ENCODE results near the gene ARHGAP29.

ARHGAP29 gene

DNA sequence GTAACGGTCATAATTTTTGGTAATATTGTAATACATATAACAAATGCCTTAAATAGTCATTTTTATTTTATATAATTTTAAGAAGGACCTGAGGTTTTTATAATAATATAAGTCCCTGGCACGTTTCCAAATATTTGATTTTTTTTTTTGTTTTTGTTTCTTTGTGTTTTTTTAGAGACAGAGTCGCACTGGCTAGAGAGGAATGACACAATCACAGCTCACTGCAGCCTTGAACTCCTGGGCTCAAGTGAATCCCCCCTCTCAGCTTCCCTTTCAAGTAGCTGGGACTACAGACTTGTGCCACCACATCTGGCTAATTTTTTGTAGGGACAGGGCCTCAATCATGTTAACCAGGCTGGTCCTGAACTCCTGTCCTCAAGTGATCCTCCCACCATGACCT, 29.7 kb downstream of the ARHGAP29 start:
- TF ChIP-seq, protein P1, sequence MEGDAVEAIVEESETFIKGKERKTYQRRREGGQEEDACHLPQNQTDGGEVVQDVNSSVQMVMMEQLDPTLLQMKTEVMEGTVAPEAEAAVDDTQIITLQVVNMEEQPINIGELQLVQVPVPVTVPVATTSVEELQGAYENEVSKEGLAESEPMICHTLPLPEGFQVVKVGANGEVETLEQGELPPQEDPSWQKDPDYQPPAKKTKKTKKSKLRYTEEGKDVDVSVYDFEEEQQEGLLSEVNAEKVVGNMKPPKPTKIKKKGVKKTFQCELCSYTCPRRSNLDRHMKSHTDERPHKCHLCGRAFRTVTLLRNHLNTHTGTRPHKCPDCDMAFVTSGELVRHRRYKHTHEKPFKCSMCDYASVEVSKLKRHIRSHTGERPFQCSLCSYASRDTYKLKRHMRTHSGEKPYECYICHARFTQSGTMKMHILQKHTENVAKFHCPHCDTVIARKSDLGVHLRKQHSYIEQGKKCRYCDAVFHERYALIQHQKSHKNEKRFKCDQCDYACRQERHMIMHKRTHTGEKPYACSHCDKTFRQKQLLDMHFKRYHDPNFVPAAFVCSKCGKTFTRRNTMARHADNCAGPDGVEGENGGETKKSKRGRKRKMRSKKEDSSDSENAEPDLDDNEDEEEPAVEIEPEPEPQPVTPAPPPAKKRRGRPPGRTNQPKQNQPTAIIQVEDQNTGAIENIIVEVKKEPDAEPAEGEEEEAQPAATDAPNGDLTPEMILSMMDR (conservative IDR thresholded peaks at IDR 0.05; ENCODE audit: low read depth, low read length): no peak
- no peak overlapping the region for H3K4me3 ChIP-seq (ENCODE audit: low read depth, low read length)
- no peak for DNase-seq (ENCODE audit: low read depth)

- TF ChIP-seq, protein P1 (conservative IDR thresholded peaks at IDR 0.05; ENCODE audit: low read depth, low read length): no peak
Observed at GRCh38 chr1:94205639-94206038, 31.7 kb downstream of the ARHGAP29 start.

GRCh38 chr1:94202241-94202640, 35.1 kb downstream of the ARHGAP29 start:
- no peak for DNase-seq (ENCODE audit: low read depth)
- no peak overlapping the region for H3K4me3 ChIP-seq (ENCODE audit: low read depth, low read length)
- TF ChIP-seq, protein P1 (conservative IDR thresholded peaks at IDR 0.05; ENCODE audit: low read depth, low read length): no peak

More at GRCh38 chr1:94205639-94206038, 31.7 kb downstream of the ARHGAP29 start:
- H3K4me3 ChIP-seq (ENCODE audit: low read depth, low read length): no peak overlapping the region
- no peak for DNase-seq (ENCODE audit: low read depth)

- TF ChIP-seq, protein P1 (conservative IDR thresholded peaks at IDR 0.05; ENCODE audit: low read depth, low read length): no peak
- no peak for DNase-seq (ENCODE audit: low read depth)
Observed at GRCh38 chr1:94199398-94199797, 38.0 kb downstream of the ARHGAP29 start.

GRCh38 chr1:94194079-94194865, 43.1 kb downstream of the ARHGAP29 start:
- no peak for DNase-seq (ENCODE audit: low read depth)
- TF ChIP-seq, protein P1 (conservative IDR thresholded peaks at IDR 0.05; ENCODE audit: low read depth, low read length): no peak
- no peak overlapping the region for H3K4me3 ChIP-seq (ENCODE audit: low read depth, low read length)

More at GRCh38 chr1:94199398-94199797, 38.0 kb downstream of the ARHGAP29 start:
- no peak overlapping the region for H3K4me3 ChIP-seq (ENCODE audit: low read depth, low read length)

GRCh38 chr1:94193128-94193527, 44.3 kb downstream of the ARHGAP29 start:
- H3K4me3 ChIP-seq (ENCODE audit: low read depth, low read length): no peak overlapping the region
- TF ChIP-seq, protein P1 (conservative IDR thresholded peaks at IDR 0.05; ENCODE audit: low read depth, low read length): no peak
- DNase-seq (ENCODE audit: low read depth): no peak

- TF ChIP-seq, protein P1 (conservative IDR thresholded peaks at IDR 0.05; ENCODE audit: low read depth, low read length): no peak
- no peak for DNase-seq (ENCODE audit: low read depth)
- H3K4me3 ChIP-seq (ENCODE audit: low read depth, low read length): no peak overlapping the region
Observed at GRCh38 chr1:94191216-94191615, 46.2 kb downstream of the ARHGAP29 start.

Measured in choroid plexus epithelial cell (primary cell).